A204.1 (cell line): ENCODE data around the gene ACSL3.
A peak's percentile ranks its signal among the peaks of the same experiment; 100 is the strongest.
"Not testable (repeated sequence)": the region's sequence is repeated elsewhere in the genome, so short reads cannot be mapped to it uniquely, and the experiment has no call there.

Experiments
- FAIRE-seq: peaks from 2 replicates; lab custom pipeline; 2012; peaks lifted over from hg19 to GRCh38; lab: Jason Lieb, UNC

ACSL3 gene

DNA sequence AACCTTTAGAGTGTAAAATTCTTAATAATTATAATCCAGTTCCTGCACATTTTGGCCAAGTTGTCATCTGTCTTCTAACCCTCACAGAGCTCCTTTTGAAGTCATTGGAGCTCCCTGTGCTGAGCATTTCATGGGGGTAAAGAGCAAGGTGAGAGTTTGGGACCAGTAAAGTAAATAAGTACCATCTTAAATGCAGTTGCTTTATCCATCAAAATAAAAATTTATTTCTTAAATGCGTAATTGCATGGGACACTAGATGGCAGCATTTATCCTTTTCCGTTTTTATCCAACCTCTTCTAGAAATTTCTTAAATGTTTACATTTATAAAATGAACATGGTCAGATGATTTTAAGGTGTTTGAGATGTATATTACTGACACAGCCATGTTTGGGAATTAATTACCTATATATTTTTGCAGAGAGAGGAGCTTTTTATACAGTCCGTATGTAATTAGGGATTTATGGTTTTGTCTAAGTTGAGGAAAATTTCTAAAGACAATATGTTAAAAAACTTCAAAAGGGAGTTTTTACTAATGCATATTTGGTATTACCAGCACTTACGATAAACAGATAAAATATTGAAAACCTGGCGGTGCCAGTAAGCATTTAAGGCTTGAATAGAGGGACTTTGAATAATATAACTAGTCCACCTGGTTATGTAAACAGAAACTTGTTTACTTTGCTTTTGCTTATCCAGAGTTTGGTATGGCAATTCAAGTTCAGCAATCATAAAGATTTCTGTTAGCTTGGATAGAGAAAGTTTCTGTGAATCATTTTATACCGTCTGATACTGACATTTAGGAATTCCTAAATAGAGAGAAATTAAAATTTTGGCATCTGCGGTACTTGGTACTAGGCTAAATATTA lies 54.5 kb downstream of the ACSL3 start:
- peak; percentile 97 for FAIRE-seq

DNA sequence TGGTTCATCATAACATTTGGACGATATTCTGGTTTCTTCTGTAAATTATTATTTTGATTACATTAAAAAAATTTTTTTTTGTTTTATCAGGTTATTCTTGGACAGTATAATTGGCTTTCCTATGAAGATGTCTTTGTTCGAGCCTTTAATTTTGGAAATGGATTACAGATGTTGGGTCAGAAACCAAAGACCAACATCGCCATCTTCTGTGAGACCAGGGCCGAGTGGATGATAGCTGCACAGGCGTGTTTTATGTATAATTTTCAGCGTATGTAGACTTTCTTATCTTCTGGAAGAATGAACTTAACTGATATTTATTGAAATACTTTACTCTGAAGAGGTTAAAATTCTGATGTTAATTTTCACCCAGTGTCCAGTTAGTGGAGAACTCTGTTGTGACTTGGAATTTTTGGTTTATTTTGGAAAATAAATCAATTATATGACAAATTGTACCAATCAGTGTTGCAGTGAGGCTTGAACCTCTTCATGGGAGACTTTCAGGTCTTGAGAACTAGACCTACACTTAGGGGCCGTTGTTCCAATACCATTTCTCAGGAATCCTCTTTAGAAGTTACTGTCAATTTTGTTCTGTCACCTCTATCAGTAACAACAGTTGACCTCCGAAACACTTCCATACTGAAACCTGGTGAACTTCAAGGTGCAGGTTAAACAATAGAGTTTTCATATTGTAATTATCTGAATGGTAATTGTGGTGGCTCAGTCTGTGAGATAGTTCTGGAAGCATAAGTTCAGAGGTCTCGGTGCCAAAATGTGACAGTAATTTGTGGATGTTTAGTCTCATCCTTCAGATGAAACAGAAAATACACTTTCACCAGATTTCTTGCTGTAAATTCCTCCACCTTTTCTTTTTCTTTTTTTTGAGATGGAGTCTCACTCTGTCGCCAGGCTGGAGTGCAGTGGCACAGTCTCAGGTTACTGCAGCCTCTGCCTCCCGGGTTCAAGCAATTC lies 55.7 kb downstream of the ACSL3 start:
- peak; percentile 14 for FAIRE-seq

GRCh38 chr2:222917212-222917611 lies 56.4 kb downstream of the ACSL3 start:
- not testable (repeated sequence) for FAIRE-seq

- FAIRE-seq = no peak
These were observed 59.1 kb downstream of the ACSL3 start for GRCh38 chr2:222919841-222920526.

DNA sequence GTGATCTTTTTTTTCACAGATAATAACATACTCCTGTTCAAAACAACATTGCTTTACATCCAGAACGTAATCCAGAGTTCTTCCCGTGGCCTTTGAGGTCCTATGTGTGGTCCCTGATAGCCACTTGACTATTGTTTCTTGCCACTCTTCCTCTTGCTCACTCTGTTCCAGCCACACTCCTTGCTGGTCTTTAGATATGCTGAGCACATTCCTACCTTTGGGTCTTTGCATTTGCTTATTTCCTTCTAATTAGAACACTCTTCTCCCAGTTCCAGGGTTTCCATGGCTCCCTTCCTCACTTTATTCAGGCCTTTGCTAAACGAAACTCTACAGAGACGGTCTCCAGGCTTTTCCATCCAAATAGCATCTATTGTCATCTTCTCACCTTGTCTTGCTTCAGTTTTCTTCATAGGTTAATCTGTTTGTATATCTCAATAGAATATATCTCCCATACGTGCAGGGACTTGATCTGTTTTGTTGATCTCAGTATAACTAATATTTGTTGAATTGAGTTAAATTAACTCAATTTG lies 59.9 kb downstream of the ACSL3 start:
- no peak for FAIRE-seq

GRCh38 chr2:222922019-222922800 lies 61.4 kb downstream of the ACSL3 start:
- FAIRE-seq = no peak

DNA sequence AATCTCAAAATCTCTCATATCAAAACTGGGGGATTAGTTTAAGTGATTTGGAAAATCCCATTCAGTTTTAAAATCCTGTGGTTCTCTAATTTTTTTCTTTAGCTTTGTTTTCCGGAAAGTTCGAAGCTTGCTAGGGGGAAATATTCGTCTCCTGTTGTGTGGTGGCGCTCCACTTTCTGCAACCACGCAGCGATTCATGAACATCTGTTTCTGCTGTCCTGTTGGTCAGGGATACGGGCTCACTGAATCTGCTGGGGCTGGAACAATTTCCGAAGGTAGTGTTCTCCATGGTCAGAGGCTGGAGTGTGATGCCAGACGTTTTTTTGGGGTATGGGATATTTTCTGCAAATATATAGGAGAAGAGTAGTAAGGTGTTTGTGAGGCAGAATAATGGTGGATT lies 66.1 kb downstream of the ACSL3 start:
- no peak for FAIRE-seq

- no peak for FAIRE-seq
These were observed 66.8 kb downstream of the ACSL3 start for GRCh38 chr2:222927600-222927999.

GRCh38 chr2:222928335-222928734 lies 67.5 kb downstream of the ACSL3 start:
- no peak for FAIRE-seq

DNA sequence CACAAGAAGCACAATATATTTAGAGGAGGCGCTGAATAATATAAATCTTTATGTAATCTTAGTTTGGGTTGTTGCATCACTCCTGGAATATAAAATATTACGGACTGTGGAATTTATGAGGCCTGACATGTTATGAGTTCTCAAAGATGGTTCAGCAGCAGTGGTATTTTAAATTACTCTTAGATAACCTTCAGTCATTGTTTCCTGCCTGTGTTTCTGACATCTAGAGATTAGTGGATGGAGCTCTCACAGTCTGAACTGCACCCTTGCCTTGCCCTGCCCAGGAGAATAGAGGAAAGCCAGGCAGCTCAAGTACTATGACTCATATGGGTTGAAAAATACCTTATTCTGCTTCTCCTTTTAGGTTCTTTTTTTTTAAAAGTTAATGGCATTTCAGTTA lies 70.0 kb downstream of the ACSL3 start:
- no peak for FAIRE-seq

- FAIRE-seq = no peak
These were observed 70.8 kb downstream of the ACSL3 start for GRCh38 chr2:222931659-222932058.

DNA sequence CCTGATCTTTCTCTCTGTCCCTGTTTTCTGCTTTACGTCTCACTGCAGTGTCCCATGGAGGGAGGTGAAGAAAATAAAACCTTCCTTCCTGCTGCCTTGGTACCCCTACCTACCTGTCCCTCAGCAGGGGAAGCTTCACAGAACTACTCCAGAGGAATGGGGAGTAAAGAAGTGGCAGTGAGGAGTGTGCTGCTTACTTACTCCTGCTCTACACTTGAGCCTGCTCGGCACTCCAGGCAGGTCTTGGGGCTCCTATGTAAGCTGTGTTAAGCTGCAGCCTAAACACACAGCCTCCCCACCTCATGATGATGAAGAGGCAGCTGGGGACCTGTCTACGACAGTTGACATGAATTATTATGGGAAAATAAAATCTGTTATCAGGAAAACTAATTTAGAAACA lies 72.6 kb downstream of the ACSL3 start:
- no peak for FAIRE-seq

GRCh38 chr2:222935688-222936298 lies 75.0 kb downstream of the ACSL3 start:
- no peak for FAIRE-seq

- no peak for FAIRE-seq
These were observed 75.9 kb downstream of the ACSL3 start for GRCh38 chr2:222936705-222937104.

- FAIRE-seq = no peak
These were observed 77.5 kb downstream of the ACSL3 start for GRCh38 chr2:222938327-222938726.

DNA sequence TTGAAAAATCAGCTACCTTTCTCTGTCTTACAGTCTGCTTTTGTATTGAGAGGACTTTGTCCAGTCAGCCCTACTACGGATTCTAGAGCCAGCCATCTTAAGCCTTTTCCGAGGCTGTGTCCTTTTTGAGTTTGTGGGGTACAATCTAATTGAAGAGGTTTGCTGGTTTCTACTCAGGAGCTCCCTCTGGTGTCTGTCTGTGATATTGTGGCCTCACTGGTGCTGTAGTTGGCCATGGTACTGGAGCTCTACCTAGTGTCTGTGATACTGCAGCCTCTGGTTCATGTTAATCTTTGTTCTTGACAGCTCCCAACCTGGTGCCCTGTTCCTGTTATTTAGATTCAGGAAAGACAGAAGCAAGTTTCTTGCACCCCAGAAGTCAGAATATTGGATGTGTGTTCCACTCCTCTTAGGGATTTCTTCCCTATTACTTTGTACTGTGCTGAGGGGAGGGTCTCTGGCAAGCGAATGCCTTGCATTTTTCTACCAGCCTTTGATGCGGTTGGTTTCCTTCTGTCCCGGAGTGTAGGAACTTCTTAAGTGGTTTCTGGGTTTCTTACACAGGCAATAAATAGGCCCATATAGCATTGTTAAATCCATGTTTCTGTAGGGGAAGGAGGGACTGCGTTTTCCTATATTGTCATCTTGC lies 78.5 kb downstream of the ACSL3 start:
- peak; percentile 81 for FAIRE-seq

DNA sequence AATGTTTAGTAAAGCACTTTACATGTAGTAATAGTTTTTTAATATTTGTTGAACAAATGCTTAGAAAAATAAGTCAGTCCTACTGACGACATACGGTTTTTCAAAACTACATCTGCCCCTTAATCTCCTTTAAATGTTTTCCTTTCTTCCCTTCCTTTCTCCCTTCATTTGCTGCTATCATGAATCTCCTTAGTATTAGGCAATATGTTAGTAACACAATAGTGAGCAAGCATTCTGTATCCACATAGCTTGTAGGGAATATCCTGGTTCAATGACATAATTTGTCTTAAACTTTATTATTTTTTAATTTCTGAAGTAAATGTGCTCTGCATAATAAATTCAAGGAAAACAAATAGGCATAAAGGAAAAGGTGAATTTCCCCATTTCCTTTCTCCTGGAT lies 79.1 kb downstream of the ACSL3 start:
- no peak for FAIRE-seq

DNA sequence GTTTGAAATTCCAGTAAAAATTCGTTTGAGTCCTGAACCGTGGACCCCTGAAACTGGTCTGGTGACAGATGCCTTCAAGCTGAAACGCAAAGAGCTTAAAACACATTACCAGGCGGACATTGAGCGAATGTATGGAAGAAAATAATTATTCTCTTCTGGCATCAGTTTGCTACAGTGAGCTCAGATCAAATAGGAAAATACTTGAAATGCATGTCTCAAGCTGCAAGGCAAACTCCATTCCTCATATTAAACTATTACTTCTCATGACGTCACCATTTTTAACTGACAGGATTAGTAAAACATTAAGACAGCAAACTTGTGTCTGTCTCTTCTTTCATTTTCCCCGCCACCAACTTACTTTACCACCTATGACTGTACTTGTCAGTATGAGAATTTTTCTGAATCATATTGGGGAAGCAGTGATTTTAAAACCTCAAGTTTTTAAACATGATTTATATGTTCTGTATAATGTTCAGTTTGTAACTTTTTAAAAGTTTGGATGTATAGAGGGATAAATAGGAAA lies 80.7 kb downstream of the ACSL3 start:
- no peak for FAIRE-seq

GRCh38 chr2:222942561-222942960 lies 81.7 kb downstream of the ACSL3 start:
- no peak for FAIRE-seq

GRCh38 chr2:222942977-222943376 lies 82.1 kb downstream of the ACSL3 start:
- no peak for FAIRE-seq
